HCT116 (cell line): Measurements from ENCODE around the gene DAPK2.

ENCODE experiments used
- ELF1 ChIP-seq: IDR thresholded peaks from 2 replicates; pipeline ENCODE4 v1.6.1; 2012; ENCODE audit warnings: low read depth, borderline replicate concordance
- EZH2 ChIP-seq: fragments of 200-600 bp; sonication (generic); IDR thresholded peaks from 2 replicates; pipeline ENCODE4 v1.6.1; 2017; ENCODE audit warnings: antibody characterized with exemption, mixed run types
- JUND ChIP-seq: IDR thresholded peaks from 2 replicates; pipeline ENCODE4 v1.6.1; 2012
- POLR2A ChIP-seq: IDR thresholded peaks from 2 replicates; pipeline ENCODE4 v1.7.0; 2011; ENCODE audit warnings: borderline replicate concordance; ENCODE audit not compliant: insufficient read depth, insufficient read length; ENCODE audit errors: extremely low read depth
- POLR2AphosphoS5 ChIP-seq: IDR thresholded peaks from 2 replicates; pipeline ENCODE4 v1.6.1; 2011; ENCODE audit warnings: mild to moderate bottlenecking, low read depth, low read length, moderate library complexity
- RAD21 ChIP-seq: IDR thresholded peaks from 2 replicates; pipeline ENCODE4 v1.6.1; 2012; ENCODE audit warnings: low read depth, mild to moderate bottlenecking
- SIN3A ChIP-seq: IDR thresholded peaks from 2 replicates; pipeline ENCODE4 v1.6.1; 2012; ENCODE audit warnings: low read depth
- YY1 ChIP-seq: IDR thresholded peaks from 2 replicates; pipeline ENCODE4 v1.6.1; 2011; ENCODE audit warnings: low read length, low read depth, moderate library complexity, mild to moderate bottlenecking; ENCODE audit not compliant: insufficient replicate concordance; ENCODE audit errors: extremely low read depth
- ZNF274 ChIP-seq: fragments of 200-500 bp; sonication (Bioruptor generic); IDR thresholded peaks from 2 replicates; pipeline ENCODE4 v1.6.1; 2014; ENCODE audit warnings: mild to moderate bottlenecking, low read depth, low read length, inconsistent platforms
- TF ChIP-seq, protein P1 (sequence below), 3 experiments: fragments of 200-600 bp in 1 of 3; sonication (generic) in 1 of 3; IDR thresholded peaks in 2 of 3; conservative IDR thresholded peaks in 1 of 3; 2 replicates each; pipeline ENCODE4 v1.5.1; 2012 to 2017; ENCODE audit warnings: low read depth in 2 of 3, low read length in 2 of 3, antibody characterized with exemption in 1 of 3, borderline replicate concordance in 1 of 3, control low read depth in 1 of 3, mild to moderate bottlenecking in 1 of 3, mixed read lengths in 1 of 3, mixed run types in 1 of 3, moderate library complexity in 1 of 3; ENCODE audit not compliant: insufficient read depth in 1 of 3

DNA sequence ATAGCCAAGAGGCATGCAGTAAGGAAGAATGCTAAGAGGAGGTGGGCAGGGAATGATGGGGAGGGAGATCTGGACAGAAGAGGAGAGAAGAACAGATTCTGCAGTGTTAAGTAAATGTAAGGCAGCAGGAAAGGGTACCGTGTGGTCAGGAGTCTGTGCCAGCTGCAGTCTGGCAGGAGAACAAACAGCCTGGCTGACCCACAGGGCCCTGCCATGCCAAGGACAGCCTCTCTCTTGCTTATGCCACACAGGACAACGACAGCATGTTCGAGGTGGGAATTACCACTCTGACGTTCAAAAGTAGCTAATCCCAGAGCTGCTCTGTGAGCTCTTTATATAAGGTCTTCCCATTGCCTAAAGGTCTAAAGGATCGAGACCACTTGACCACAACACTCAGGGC, 31.3 kb downstream of the DAPK2 start:
- TF ChIP-seq EZH2 (no peak), SIN3A (no peak), JUND (no peak), ELF1 (no peak), RAD21 (no peak), POLR2A (no peak), POLR2AphosphoS5 (no peak), YY1 (no peak), ZNF274 (no peak)
- TF ChIP-seq, protein P1, sequence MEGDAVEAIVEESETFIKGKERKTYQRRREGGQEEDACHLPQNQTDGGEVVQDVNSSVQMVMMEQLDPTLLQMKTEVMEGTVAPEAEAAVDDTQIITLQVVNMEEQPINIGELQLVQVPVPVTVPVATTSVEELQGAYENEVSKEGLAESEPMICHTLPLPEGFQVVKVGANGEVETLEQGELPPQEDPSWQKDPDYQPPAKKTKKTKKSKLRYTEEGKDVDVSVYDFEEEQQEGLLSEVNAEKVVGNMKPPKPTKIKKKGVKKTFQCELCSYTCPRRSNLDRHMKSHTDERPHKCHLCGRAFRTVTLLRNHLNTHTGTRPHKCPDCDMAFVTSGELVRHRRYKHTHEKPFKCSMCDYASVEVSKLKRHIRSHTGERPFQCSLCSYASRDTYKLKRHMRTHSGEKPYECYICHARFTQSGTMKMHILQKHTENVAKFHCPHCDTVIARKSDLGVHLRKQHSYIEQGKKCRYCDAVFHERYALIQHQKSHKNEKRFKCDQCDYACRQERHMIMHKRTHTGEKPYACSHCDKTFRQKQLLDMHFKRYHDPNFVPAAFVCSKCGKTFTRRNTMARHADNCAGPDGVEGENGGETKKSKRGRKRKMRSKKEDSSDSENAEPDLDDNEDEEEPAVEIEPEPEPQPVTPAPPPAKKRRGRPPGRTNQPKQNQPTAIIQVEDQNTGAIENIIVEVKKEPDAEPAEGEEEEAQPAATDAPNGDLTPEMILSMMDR (IDR thresholded peaks at IDR 0.05 in 2 of 3, conservative IDR thresholded peaks at IDR 0.05 in 1 of 3; ENCODE audit: borderline replicate concordance in 1 of 3, insufficient read depth in 1 of 3, low read depth in 2 of 3, low read length in 2 of 3): no peak
